ENCODE data around the gene RYR3.

DNA sequence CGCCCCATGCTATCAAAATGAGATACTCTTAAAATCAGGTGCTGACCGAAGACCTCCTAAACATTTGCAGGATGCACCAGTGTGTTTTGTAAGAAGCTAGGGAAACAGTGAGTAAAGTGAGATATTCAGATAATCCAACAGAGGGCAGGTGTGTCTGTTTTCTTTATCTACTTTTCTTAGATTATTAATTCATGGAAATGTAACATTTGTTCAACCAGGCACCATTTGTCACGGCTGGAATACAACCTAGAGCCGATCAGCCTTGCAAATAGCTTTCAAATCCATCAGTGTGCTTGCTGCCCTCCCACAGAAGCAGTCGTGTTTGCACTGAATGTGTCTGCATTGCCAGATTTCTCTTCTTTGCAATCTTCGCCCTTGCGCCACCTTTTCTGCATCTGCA lies 455.6 kb downstream of the RYR3 start:
- TF ChIP-seq, protein P1, sequence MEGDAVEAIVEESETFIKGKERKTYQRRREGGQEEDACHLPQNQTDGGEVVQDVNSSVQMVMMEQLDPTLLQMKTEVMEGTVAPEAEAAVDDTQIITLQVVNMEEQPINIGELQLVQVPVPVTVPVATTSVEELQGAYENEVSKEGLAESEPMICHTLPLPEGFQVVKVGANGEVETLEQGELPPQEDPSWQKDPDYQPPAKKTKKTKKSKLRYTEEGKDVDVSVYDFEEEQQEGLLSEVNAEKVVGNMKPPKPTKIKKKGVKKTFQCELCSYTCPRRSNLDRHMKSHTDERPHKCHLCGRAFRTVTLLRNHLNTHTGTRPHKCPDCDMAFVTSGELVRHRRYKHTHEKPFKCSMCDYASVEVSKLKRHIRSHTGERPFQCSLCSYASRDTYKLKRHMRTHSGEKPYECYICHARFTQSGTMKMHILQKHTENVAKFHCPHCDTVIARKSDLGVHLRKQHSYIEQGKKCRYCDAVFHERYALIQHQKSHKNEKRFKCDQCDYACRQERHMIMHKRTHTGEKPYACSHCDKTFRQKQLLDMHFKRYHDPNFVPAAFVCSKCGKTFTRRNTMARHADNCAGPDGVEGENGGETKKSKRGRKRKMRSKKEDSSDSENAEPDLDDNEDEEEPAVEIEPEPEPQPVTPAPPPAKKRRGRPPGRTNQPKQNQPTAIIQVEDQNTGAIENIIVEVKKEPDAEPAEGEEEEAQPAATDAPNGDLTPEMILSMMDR (IDR thresholded peaks at IDR 0.05), result no peak
- TF ChIP-seq POLR2A (IDR thresholded peaks at IDR 0.05; ENCODE audit: low read depth), result no peak
- TF ChIP-seq POLR2AphosphoS5 (IDR thresholded peaks at IDR 0.05), result no peak
- TF ChIP-seq EP300 (IDR thresholded peaks at IDR 0.05), result no peak

All from esophagus muscularis mucosa (tissue), 4 donors.